ENCODE results near the gene CNBP.

GRCh38 chr3:129184396-129184657 is 631 bp upstream of the CNBP start:
- no peak for TF ChIP-seq POLR2A (IDR thresholded peaks at IDR 0.05; ENCODE audit: low read depth, low read length)
- no peak for TF ChIP-seq USF2 (IDR thresholded peaks at IDR 0.05; ENCODE audit: low read depth, low read length)
